GM11168 (cell line): ENCODE data around the gene NOL4L.

Experiments used
- in situ Hi-C: fragments of 300-500 bp; cut with MboI; formaldehyde crosslinking; loops from one replicate; pipeline ENCODE4 v1.12.0; 2022; ENCODE audit warnings: low sequenced_read_pairs; ENCODE audit not compliant: unreplicated experiment

NOL4L gene

GRCh38 chr20:32454164-32455145, 130.7 kb downstream of the NOL4L start:
- in situ Hi-C loops, result no loop called here

- in situ Hi-C loops, result no loop called here
Measured at GRCh38 chr20:32453467-32454163, 131.5 kb downstream of the NOL4L start.

DNA sequence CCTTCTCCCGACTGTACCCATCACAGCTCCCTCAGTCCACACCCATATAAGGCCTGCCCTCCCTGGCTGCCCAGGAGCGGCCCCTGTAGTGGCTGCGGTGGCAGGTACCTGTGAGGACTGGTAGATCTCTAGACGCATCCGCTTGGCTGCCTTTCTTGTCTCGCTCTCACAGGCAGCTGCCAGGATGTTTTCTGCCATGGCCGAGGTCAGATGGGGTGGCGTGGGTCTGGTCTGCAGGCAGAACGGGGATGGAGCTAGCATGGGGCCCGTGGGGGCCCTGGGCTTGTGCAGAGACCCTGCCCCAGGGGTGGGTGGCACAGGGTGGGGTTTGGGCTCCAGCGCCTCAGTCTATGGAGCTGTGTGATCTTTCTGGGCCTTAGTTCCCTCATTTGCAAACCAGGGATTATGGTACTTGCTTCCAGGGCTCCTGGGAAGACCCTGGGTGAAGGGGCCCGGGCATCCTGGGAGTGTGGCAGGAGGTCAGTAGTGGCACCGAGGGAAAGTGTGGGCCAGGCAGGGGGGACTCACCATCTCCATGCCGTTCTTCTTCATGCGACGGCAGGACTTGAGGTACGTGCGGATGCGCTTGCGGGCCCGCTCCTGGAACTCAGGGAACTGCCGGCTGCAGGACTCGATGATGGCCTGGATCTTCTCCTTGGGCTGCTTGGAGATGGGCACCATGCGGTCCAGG, 132.2 kb downstream of the NOL4L start:
- in situ Hi-C loops, result no loop called here

DNA sequence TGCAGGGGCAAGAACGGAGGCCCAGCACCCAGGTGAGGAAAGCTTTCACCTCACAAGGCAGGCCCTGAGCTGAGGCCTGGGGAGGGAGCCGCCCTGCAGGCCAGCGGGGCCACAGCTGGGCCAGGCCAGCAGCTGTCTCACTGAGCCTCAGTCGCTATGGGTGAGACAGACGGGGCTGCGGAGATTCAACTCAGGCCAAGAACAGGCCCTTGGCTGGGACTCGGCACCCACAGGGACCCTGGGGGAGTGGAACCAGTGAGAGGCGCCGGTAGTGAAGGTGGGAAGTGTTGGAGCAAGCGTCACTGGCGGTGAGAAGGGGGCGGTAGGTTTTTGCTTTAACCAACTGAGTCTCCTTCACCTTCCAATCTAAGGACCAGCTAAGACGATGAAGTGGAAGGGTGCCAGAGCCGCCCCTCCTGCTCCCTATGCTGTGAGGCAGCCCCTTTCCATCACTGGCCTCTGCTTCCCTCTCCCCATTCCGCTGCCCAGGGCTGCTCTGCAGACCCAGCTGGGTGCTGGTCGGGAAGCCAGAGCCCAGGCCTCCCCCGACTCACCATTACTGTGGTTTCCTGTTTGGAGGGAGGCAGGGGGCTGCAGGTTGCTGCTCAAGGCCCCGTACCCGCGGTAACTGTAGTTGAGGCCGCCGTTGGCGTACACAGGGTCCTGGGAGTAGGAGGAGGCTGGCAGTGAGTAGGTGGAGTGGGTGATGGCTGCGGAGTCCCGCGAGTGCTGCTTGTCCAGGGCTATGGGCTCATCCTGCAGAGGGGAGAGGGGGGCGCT, 133.3 kb downstream of the NOL4L start:
- in situ Hi-C loops, result no loop called here

- in situ Hi-C loops, result no loop called here
Measured at GRCh38 chr20:32451340-32451681, 133.8 kb downstream of the NOL4L start.

DNA sequence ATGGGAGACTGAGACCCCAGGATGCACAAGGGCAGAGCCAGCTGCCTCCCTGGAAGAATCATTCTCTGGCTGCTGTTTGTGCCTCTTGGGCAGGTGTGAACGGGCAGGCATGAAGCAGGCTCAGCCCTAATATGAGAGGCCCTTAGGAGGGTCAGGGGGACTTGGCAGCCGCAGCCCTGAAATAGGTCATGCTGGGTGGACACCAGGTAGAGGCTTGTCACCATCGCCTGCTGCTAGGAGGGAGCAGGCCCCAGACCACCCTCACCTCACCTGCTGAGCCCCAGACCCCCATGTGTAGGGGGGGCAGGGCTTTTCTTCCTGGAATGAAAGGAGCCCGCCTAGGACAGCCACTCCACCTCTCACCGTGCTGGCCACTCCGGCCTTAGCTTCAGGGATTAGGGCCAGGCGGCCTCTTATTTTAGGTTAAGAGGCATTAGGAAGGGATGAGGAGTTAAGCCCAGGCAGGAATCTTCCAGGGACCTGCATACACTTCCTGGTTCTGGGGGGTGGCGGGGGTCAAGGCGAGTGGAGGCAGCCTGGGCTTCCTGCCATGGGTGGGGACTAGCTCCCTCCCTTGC, 134.6 kb downstream of the NOL4L start:
- in situ Hi-C loops, result no loop called here

GRCh38 chr20:32449890-32450401, 135.2 kb downstream of the NOL4L start:
- in situ Hi-C loops, result no loop called here

- in situ Hi-C loops, result no loop called here
Measured at GRCh38 chr20:32449057-32449889, 135.9 kb downstream of the NOL4L start.

GRCh38 chr20:32448306-32449056, 136.7 kb downstream of the NOL4L start:
- in situ Hi-C loops, result no loop called here

- in situ Hi-C loops, result no loop called here
Measured at GRCh38 chr20:32447136-32448027, 137.8 kb downstream of the NOL4L start.

GRCh38 chr20:32446301-32447100, 138.6 kb downstream of the NOL4L start:
- in situ Hi-C loops, result no loop called here

- in situ Hi-C loops, result no loop called here
Measured at GRCh38 chr20:32445539-32446273, 139.4 kb downstream of the NOL4L start.

- in situ Hi-C loops, result no loop called here
Measured at GRCh38 chr20:32444474-32445220, 140.5 kb downstream of the NOL4L start.

DNA sequence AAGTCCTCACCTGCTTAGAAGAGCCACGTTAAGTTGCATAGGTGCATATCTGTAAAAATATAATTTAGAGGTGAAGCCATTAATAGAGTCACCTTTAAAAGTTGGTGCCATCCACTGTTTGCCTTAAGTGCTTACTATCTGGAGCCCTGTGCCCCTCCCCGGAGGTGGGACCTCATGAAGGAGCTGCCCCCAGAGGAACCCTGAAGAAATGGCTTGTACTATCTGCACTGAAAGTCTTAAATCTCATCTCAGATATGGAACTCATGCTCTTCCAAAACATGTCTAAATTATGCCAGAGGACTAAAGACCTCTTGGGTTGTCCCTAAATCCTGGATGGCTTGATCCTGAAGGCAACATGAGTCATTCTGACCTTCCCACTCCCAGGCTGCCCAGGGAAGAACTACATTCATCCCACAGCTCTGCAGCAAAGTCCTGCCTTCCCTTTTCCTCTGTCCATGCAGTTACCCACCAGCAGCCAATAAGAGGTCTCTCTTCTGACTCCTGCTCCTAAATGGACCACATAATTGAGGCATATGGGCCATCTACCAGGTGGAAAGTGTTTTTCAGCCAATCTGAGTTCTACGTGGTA, 141.7 kb downstream of the NOL4L start:
- in situ Hi-C loops, result no loop called here
